Measurements from ENCODE around the gene USF1. TPM values are rescaled to one million over a fixed set of nuclear protein-coding genes. Genes with fewer than 3 reads are reported as not detected.

Gene USF1, protein sequence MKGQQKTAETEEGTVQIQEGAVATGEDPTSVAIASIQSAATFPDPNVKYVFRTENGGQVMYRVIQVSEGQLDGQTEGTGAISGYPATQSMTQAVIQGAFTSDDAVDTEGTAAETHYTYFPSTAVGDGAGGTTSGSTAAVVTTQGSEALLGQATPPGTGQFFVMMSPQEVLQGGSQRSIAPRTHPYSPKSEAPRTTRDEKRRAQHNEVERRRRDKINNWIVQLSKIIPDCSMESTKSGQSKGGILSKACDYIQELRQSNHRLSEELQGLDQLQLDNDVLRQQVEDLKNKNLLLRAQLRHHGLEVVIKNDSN
- 51.0 and 92.8 TPM in 2 replicates for total RNA-seq

DNA sequence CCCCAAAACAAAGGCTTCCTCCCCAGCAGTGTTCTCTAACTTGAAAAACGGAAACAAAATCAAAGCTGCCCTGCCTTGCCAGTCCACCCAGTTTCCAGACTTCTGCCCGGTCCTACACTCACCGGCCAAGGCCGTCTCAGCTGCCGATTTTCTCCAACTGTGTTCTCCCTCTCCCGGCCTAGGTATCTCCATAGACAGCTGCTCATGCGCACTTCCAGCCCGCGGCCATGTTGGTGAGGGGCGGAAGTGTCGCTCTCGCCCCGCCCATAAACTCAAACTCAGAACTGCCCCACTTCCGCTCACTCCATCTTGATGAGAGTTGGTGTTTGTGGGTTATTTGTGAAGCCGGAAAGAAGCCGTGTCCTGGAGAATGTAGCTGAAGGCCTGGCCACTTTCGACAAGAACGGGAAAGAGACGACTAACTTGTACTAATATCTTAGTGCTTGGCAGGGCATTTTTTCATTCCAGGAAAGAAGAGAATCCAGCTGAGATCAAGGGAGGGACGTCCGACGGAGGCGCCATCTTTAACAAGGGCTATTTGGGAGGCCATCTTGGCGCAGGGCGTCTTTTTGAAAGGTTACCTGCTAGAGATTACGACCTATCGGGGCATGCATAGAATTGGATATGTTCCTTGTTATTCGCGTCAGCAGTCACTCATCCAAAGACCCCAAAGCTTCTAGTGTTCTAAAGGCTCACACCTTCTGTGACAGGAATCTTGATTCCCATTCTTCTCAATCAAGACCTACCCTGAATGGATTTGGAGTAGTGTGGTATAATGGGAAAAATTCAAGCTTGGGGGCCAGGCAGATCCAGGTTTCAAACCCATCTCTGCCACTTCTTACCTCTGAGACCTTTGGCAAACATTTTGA, at the start of gene USF1:
USF1 (minus strand) TSS at position 242 of the 869 bp plus-strand sequence. CDS start 2,702 bp downstream, outside the sequence.

DNA sequence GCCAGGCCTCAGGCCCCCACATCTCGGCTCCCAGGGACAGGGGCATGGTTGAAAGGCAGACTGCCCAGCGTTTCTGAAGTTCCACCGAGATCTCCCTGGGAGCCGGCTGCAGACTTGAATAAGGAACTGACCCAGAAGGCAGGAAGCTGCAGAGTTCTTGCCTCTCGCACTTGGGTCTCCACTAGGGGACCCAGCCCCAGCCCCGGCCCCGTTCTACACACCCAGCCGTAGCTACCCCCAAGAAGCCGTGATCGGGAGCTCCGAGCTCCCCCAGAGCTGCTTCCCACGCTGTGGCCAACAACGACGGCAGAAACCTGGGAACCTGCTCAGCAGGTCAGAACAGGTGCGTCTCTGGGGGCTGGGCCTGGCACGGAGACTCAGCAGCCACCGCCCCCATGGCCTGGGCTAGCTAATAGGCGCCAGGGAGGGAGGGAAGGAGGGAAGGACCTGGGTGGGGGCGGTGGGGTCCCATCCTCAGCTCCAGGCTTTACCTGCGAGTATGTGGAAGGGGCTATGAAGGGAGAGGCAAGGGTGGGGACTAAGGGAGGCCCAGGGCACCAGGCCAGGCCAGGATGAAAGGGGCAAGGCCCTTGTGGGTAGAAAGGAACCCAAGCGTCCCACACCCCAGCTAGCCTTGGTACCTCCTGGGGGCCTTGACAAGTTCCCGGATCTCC, 43.6 kb upstream of the USF1 start, which contains the start of gene NECTIN4:
NECTIN4 (minus strand) TSS at position 308 of the 674 bp plus-strand sequence; CDS start at position 46, 262 bp downstream.

DNA sequence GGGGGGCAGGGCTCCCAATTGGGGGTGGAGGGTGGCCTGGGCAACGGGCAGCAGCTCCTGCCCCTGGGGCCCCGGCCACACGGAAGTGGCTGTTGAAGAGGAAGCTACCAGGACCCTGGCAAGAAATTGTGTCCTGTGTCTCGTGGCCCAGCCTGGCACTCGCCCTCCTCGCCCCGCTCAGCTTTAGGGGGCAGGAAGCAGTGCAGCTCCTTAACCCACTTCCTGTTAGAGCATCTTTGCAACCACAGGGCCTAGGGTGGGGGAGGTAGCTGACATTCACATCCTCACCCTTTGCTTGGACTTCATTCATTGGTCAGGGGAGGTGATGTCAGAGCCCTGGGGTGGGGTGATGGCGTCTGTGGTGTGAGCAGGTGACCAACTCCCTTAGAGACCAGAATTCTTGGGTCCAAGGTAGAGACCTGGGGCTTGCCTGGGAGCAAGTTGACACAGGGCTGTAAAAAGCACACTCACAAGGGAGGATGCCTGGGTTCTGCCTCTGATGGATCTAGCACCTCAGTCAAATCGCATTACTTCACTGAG, 24.0 kb upstream of the USF1 start, which contains the start of gene ARHGAP30:
ARHGAP30 (minus strand) TSS at position 161 of the 540 bp plus-strand sequence. CDS start 267 bp downstream, outside the sequence.

DNA sequence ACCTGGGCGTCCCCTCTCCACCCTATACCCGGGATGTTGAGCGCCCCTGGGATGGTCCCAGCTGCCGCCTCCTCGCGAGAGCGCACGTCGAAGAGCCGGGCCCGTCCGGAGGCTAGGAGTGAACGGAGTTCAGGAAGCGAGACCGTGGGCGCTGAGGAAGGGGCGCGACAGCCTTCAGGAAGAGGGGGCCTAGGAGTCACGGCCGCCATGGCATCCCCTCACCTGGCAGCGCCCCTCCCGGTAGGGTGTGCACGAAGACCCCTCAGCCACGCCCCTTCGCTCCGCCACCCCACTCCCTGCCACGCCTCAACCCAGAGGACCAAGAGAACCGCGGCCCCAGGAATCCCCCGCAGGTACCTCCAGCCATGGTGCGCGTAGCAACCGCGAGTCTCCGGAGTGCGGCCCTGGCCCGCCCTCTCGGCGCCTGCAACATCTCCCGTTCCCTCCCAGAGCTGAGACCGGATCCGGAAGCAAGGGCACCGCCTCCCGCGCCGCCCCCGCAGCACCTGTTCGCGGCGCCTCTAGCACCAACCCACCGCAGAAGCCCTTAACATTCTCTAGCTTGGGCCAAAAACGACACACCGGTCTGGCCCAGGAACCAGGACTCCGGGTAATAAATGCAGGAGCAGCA, 7.1 kb downstream of the USF1 start, which contains the start of gene TSTD1:
TSTD1 (minus strand) TSS at position 442 of the 631 bp plus-strand sequence; CDS start at position 367, 75 bp downstream.

DNA sequence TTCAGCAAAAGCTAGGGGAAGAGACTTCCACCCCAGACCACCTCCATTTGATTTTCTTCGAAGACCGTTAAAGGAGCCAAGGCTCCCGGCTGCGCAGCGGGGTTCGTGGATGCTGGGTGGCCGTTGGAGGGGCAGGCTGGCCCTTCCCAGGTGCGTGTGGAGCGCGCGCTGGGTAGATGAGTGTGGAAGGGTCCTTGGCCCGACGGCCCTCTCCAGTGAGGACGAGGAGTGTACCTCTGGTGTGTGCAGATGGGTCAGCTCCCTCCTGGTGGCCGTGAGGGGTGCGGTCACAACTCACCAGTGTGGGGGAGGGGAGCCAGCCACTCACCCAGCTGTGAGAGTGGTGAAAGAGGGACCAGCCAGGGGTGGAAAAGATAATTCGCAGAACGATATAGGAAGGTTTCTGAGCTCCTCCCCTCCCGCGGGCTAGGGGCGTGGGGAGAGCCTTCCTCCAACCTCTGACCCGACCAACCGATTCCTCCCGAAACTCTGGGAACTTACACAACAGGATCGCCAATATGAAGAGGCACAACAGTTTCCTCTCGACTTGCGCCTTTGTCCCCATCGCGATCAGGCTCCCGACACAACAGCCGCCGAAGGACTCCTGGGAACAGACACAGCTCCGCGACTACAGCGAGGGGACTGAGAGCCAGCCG, 25.1 kb downstream of the USF1 start, which contains the start of gene F11R:
F11R (minus strand) TSS at position 644 of the 656 bp plus-strand sequence; CDS start at position 565, 79 bp downstream.

Small RNA genes within 50 kb of the gene (small RNA-seq; reads per million reads assigned to genes)
- gene AL591806.2 (ENCODE audit: low replicate concordance), result not detected

Other genes with a start within 250 kb of the USF1 start
- not detected in 2 replicates for gene LY9, start 249.8 kb downstream of the USF1 start, total RNA-seq
- gene CD244, start 183.1 kb downstream of the USF1 start, total RNA-seq, result not detected in 2 replicates
- gene ITLN1, start 160.8 kb downstream of the USF1 start, total RNA-seq, result not detected in 2 replicates
- gene ITLN2, start 91.2 kb downstream of the USF1 start, total RNA-seq, result not detected in 2 replicates
- gene F11R, start 24.8 kb downstream of the USF1 start, total RNA-seq, result 3.7 and 12.7 TPM in 2 replicates
- gene TSTD1, start 7.0 kb downstream of the USF1 start, total RNA-seq, result 5.7 and 6.7 TPM in 2 replicates
- gene ARHGAP30, start 23.9 kb upstream of the USF1 start, total RNA-seq, result under 0.01 TPM in 1 of 2 replicates, not detected in the other
- gene NECTIN4, start 43.6 kb upstream of the USF1 start, total RNA-seq, result 1.1 and 2.6 TPM in 2 replicates
- gene KLHDC9, start 52.4 kb upstream of the USF1 start, total RNA-seq, result 0.66 and 1.1 TPM in 2 replicates
- 29.8 and 78.3 TPM in 2 replicates for gene PFDN2, start 72.1 kb upstream of the USF1 start, total RNA-seq
- gene NIT1, start 72.1 kb upstream of the USF1 start, total RNA-seq, result 23.2 and 34.6 TPM in 2 replicates
- gene DEDD, start 86.7 kb upstream of the USF1 start, total RNA-seq, result 31.5 and 35.9 TPM in 2 replicates
- 66.7 and 120 TPM in 2 replicates for gene UFC1, start 108.0 kb upstream of the USF1 start, total RNA-seq
- 10.7 and 12.0 TPM in 2 replicates for gene USP21, start 113.5 kb upstream of the USF1 start, total RNA-seq
- gene PPOX, start 120.4 kb upstream of the USF1 start, total RNA-seq, result 10.1 and 16.5 TPM in 2 replicates
- 33.9 and 34.1 TPM in 2 replicates for gene B4GALT3, start 131.5 kb upstream of the USF1 start, total RNA-seq
- 4.2 and 27.5 TPM in 2 replicates for gene ADAMTS4, start 153.1 kb upstream of the USF1 start, total RNA-seq
- 101 and 115 TPM in 2 replicates for gene NDUFS2, start 156.4 kb upstream of the USF1 start, total RNA-seq
- gene FCER1G, start 169.3 kb upstream of the USF1 start, total RNA-seq, result not detected in 2 replicates
- gene APOA2, start 177.7 kb upstream of the USF1 start, total RNA-seq, result not detected in 2 replicates
- gene TOMM40L, start 180.1 kb upstream of the USF1 start, total RNA-seq, result 6.6 and 15.3 TPM in 2 replicates
- gene NR1I3, start 192.2 kb upstream of the USF1 start, total RNA-seq, result not detected in 2 replicates
- not detected in 2 replicates for gene PCP4L1, start 212.8 kb upstream of the USF1 start, total RNA-seq